H9 (cell line): Measurements from ENCODE around the gene ACAP3. TPM values are rescaled to one million over a fixed set of nuclear protein-coding genes. Genes with fewer than 3 reads are reported as not detected.

Experiments used
- DNase-seq: peaks from one replicate; pipeline ENCODE4 v3.0.0-alpha.2; 2017
- H2AFZ ChIP-seq: one replicate; pipeline ENCODE4 v1.6.1; 2013; ENCODE audit warnings: mild to moderate bottlenecking, low read length, control low read depth, moderate library complexity
- H2AK5ac ChIP-seq: 2 replicates; pipeline ENCODE4 v1.6.1; 2013; ENCODE audit warnings: low read length, control low read depth, mixed read lengths; ENCODE audit not compliant: insufficient read length
- H2BK120ac ChIP-seq: one replicate; pipeline ENCODE4 v1.6.1; 2013; ENCODE audit warnings: low read depth, mild to moderate bottlenecking, low read length, control low read depth, inconsistent platforms; ENCODE audit not compliant: poor library complexity, severe bottlenecking
- H2BK12ac ChIP-seq: 2 replicates; pipeline ENCODE4 v1.6.1; 2013; ENCODE audit warnings: low read length, control low read depth, mixed read lengths, low read depth; ENCODE audit not compliant: insufficient read length
- H2BK15ac ChIP-seq: 2 replicates; pipeline ENCODE4 v1.6.1; 2013; ENCODE audit warnings: low read depth, low read length, control low read depth
- H2BK20ac ChIP-seq: one replicate; pipeline ENCODE4 v1.6.1; 2013; ENCODE audit warnings: low read depth, mild to moderate bottlenecking, low read length, control low read depth, inconsistent platforms; ENCODE audit not compliant: poor library complexity, severe bottlenecking
- H2BK5ac ChIP-seq: 2 replicates; pipeline ENCODE4 v1.6.1; 2013; ENCODE audit warnings: low read length, control low read depth, mixed read lengths; ENCODE audit not compliant: insufficient read length
- H3K14ac ChIP-seq: 2 replicates; pipeline ENCODE4 v1.6.1; 2013; ENCODE audit warnings: low read length, control low read depth; ENCODE audit not compliant: insufficient read depth
- H3K18ac ChIP-seq: 2 replicates; pipeline ENCODE4 v1.6.1; 2013; ENCODE audit warnings: low read depth, mild to moderate bottlenecking, mixed read lengths, low read length, control low read depth; ENCODE audit not compliant: insufficient read length
- H3K23ac ChIP-seq: 2 replicates; pipeline ENCODE4 v1.6.1; 2013; ENCODE audit warnings: low read length, control low read depth, mixed read lengths, low read depth; ENCODE audit not compliant: insufficient read length
- H3K23me2 ChIP-seq: 2 replicates; pipeline ENCODE4 v1.6.1; 2013; ENCODE audit warnings: low read depth, mild to moderate bottlenecking, mixed read lengths, low read length, control low read depth; ENCODE audit not compliant: insufficient read length, poor library complexity, severe bottlenecking
- H3K27ac ChIP-seq: 2 replicates; pipeline ENCODE4 v1.5.1; 2013; ENCODE audit warnings: low read length, control low read depth, mixed read lengths, low read depth; ENCODE audit not compliant: insufficient read length
- H3K27me3 ChIP-seq: 2 replicates; pipeline ENCODE4 v1.6.1; 2013; ENCODE audit warnings: low read length, control low read depth, inconsistent platforms; ENCODE audit not compliant: insufficient read depth
- H3K4ac ChIP-seq: 2 replicates; pipeline ENCODE4 v1.6.1; 2013; ENCODE audit warnings: low read depth, mild to moderate bottlenecking, control low read depth, inconsistent platforms, low read length, moderate library complexity
- H3K4me1 ChIP-seq: 2 replicates; pipeline ENCODE4 v1.6.1; 2013; ENCODE audit warnings: low read length, control low read depth, inconsistent platforms; ENCODE audit not compliant: insufficient read depth
- H3K4me2 ChIP-seq: 2 replicates; pipeline ENCODE4 v1.6.1; 2013; ENCODE audit warnings: low read length, control low read depth, mixed read lengths; ENCODE audit not compliant: insufficient read length, insufficient read depth
- H3K56ac ChIP-seq: 2 replicates; pipeline ENCODE4 v1.6.1; 2013; ENCODE audit warnings: low read depth, mild to moderate bottlenecking, mixed read lengths, low read length, control low read depth; ENCODE audit not compliant: insufficient read length
- H3K79me1 ChIP-seq: 2 replicates; pipeline ENCODE4 v1.6.1; 2013; ENCODE audit warnings: low read depth, mild to moderate bottlenecking, moderate library complexity, low read length, control low read depth, inconsistent platforms; ENCODE audit not compliant: insufficient read depth, poor library complexity, severe bottlenecking
- H3K79me2 ChIP-seq: 2 replicates; pipeline ENCODE4 v1.6.1; 2013; ENCODE audit warnings: low read length, control low read depth, inconsistent platforms; ENCODE audit not compliant: insufficient read depth
- H3K9ac ChIP-seq: 2 replicates; pipeline ENCODE4 v1.6.1; 2013; ENCODE audit warnings: low read length, control low read depth, mixed read lengths; ENCODE audit not compliant: insufficient read length; ENCODE audit errors: extremely low read depth
- H3K9me3 ChIP-seq: one replicate; pipeline ENCODE4 v1.6.1; 2013; ENCODE audit warnings: low read depth, low read length, inconsistent platforms; ENCODE audit not compliant: control insufficient read depth
- H3T11ph ChIP-seq: one replicate; pipeline ENCODE4 v1.6.1; 2013; ENCODE audit warnings: mild to moderate bottlenecking, low read length, control low read depth, inconsistent platforms
- H4K20me1 ChIP-seq: one replicate; pipeline ENCODE4 v1.6.1; 2013; ENCODE audit not compliant: control insufficient read depth, insufficient read length, insufficient read depth
- H4K5ac ChIP-seq: 2 replicates; pipeline ENCODE4 v1.6.1; 2013; ENCODE audit warnings: low read depth, mild to moderate bottlenecking, mixed read lengths, low read length, control low read depth; ENCODE audit not compliant: insufficient read length
- H4K8ac ChIP-seq: replicated peaks from 2 replicates; pipeline ENCODE4 v1.6.1; 2013; ENCODE audit warnings: low read length, control low read depth, mixed read lengths, low read depth; ENCODE audit not compliant: insufficient read length
- H4K91ac ChIP-seq: 2 replicates; pipeline ENCODE4 v1.6.1; 2013; ENCODE audit warnings: low read depth, mild to moderate bottlenecking, moderate library complexity, mixed read lengths, low read length, control low read depth; ENCODE audit not compliant: insufficient read length
- H3K27ac Mint-ChIP-seq, 3 experiments: 2 replicates in 2 of 3; 3 replicates in 1 of 3; pipeline ENCODE4 v1.8.0; 2020 to 2021; ENCODE audit warnings: mixed read lengths in 3 of 3, mild to moderate bottlenecking in 1 of 3, moderate library complexity in 1 of 3
- H3K27me3 Mint-ChIP-seq: 2 replicates; pipeline ENCODE4 v1.8.0; 2021; ENCODE audit warnings: low read depth, mild to moderate bottlenecking, moderate library complexity, mixed read lengths
- H3K36me3 Mint-ChIP-seq, 3 experiments: 2 replicates in 2 of 3; 3 replicates in 1 of 3; pipeline ENCODE4 v1.8.0; 2020 to 2021; ENCODE audit warnings: low read depth in 3 of 3, mixed read lengths in 3 of 3; ENCODE audit not compliant: insufficient read depth in 1 of 3
- H3K4me1 Mint-ChIP-seq, 2 experiments: 2 replicates each; pipeline ENCODE4 v1.8.0; 2020; ENCODE audit warnings: mixed read lengths in 2 of 2
- H3K4me3 Mint-ChIP-seq, 2 experiments: 2 replicates in 1 of 2; 3 replicates in 1 of 2; pipeline ENCODE4 v1.8.0; 2020 to 2021; ENCODE audit warnings: mild to moderate bottlenecking in 2 of 2, mixed read lengths in 2 of 2, moderate library complexity in 1 of 2
- H3K9me3 Mint-ChIP-seq, 2 experiments: 2 replicates in 1 of 2; 3 replicates in 1 of 2; pipeline ENCODE4 v1.8.0; 2020; ENCODE audit warnings: mild to moderate bottlenecking in 2 of 2, mixed read lengths in 2 of 2, moderate library complexity in 1 of 2
- WGBS: extraction: QIAGEN DNeasy Blood & Tissue Kit; methylation state at CpG from one replicate; pipeline ENCODE4 v1.1.7; 2013; ENCODE audit warnings: missing lambda C conversion rate, low lambda C conversion rate, mixed read lengths; ENCODE audit not compliant: insufficient read length; ENCODE audit errors: extremely low coverage; 5-methylcytosine and 5-hydroxymethylcytosine counted together
- total RNA-seq: library from RNA; stranded (reverse); gene quantifications from 2 replicates; pipeline ENCODE4 v1.2.1, GENCODE V29; 2021
- TF ChIP-seq, protein P1 (sequence below): fragments of 200-600 bp; sonication (generic); conservative IDR thresholded peaks from 3 replicates; pipeline ENCODE4 v1.8.0; 2021; ENCODE audit warnings: antibody characterized with exemption, mild to moderate bottlenecking

The ACAP3 gene
- total RNA-seq, 1 experiment from 2014 or later, result 41.4 TPM

DNA sequence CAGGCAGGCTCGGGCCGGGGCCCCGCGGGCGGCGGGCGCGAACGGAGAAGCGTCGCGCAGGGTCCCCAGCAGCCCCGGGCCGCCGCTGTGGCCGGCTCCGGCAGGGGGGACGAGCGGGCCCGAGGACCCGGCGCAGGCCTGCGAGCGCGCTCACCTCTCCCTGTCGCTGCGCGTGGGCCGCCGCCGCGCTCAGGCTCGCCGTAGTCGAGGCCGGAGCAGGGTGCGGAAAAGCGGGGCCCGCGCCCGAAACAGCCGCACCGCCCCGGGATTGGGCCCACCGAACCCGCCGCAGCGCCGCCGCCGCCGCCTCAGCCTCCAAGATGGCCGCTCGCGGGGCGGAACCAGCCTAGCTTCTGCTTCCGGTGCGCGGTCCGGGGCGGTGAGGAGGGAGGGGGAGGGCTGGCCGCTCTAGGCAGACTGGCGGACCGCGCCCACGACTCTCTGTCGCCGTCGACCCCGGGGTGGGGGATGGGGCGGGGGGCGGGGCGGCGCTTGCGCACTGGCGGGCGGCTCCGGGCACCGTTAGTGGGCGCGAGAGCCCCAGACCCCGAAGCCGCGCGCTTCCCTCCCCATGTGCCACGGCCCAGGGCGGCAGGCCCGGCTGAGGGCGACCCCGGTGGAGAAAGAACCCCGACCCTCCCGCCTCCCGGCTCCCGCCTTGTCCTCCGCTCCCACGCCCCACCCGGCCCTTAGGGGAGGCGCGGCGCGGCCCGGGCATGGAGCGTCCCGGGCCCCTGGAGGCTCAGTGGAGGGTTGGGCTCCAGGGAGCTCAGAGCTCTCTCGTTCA is 34.0 kb downstream of the ACAP3 start, which contains the start of gene UBE2J2:
Gene UBE2J2 (minus strand): TSS at position 343 of the 787 bp plus-strand sequence. CDS start 5,862 bp downstream, outside the sequence.
- peaks cover 4% of the 10 kb centered on the region; the same call in 1 of the 2 replicates for H3K27me3 Mint-ChIP-seq
- WGBS, result no CpG with 5 or more reads among the region's 105 CpGs
- peaks cover 5% of the 10 kb centered on the region; the same call in 1 of the 2 replicates for H3K4me1 ChIP-seq
- no peak within 1 kb of the TSS for H4K91ac ChIP-seq
- H3K14ac ChIP-seq, result peak within 1 kb of the TSS; percentile 82
- H2BK15ac ChIP-seq, result no peak within 1 kb of the TSS
- H3K18ac ChIP-seq, result peak within 1 kb of the TSS; percentile 87
- TF ChIP-seq, protein P1, sequence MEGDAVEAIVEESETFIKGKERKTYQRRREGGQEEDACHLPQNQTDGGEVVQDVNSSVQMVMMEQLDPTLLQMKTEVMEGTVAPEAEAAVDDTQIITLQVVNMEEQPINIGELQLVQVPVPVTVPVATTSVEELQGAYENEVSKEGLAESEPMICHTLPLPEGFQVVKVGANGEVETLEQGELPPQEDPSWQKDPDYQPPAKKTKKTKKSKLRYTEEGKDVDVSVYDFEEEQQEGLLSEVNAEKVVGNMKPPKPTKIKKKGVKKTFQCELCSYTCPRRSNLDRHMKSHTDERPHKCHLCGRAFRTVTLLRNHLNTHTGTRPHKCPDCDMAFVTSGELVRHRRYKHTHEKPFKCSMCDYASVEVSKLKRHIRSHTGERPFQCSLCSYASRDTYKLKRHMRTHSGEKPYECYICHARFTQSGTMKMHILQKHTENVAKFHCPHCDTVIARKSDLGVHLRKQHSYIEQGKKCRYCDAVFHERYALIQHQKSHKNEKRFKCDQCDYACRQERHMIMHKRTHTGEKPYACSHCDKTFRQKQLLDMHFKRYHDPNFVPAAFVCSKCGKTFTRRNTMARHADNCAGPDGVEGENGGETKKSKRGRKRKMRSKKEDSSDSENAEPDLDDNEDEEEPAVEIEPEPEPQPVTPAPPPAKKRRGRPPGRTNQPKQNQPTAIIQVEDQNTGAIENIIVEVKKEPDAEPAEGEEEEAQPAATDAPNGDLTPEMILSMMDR, result no peak
- no peak within 1 kb of the TSS for H3K27ac ChIP-seq
- peak within 1 kb of the TSS; percentile 85 to 91 for H3K4me3 Mint-ChIP-seq
- peaks cover 21% of the 10 kb centered on the region for H3K79me1 ChIP-seq
- peaks cover 25% of the 10 kb centered on the region; the same call in 1 of the 2 replicates for H3K79me2 ChIP-seq
- peak within 1 kb of the TSS; percentile 77 for H3K9ac ChIP-seq
- no peaks in the 10 kb centered on the region for H3K27me3 ChIP-seq
- H2BK5ac ChIP-seq, result no peak within 1 kb of the TSS
- H2BK12ac ChIP-seq, result no peak within 1 kb of the TSS
- peak; percentile 93 for DNase-seq
- no peaks in the 10 kb centered on the region for H3K9me3 ChIP-seq
- no peak within 1 kb of the TSS for H2AK5ac ChIP-seq
- no peak within 1 kb of the TSS for H3K4ac ChIP-seq
- H3K4me1 Mint-ChIP-seq, result peaks cover 28 to 32% of the 10 kb centered on the region in 2 experiments
- no peak within 1 kb of the TSS for H2BK20ac ChIP-seq
- peaks cover 14% of the 10 kb centered on the region for H3K23me2 ChIP-seq
- no peak within 1 kb of the TSS for H2AFZ ChIP-seq
- no peak within 1 kb of the TSS for H4K8ac ChIP-seq
- H4K20me1 ChIP-seq, result peaks cover 2% of the 10 kb centered on the region
- no peak within 1 kb of the TSS for H3T11ph ChIP-seq
- no peak within 1 kb of the TSS for H3K23ac ChIP-seq
- H3K36me3 Mint-ChIP-seq, result peaks cover 11 to 29% (median 24%) of the 10 kb centered on the region in 3 experiments; a peak in 6 of 7 replicates
- no peak within 1 kb of the TSS for H2BK120ac ChIP-seq
- no peak within 1 kb of the TSS for H4K5ac ChIP-seq
- H3K27ac Mint-ChIP-seq, result peak within 1 kb of the TSS in 2 of 3 experiments; percentile 35 to 86; a peak in 5 of 7 replicates
- H3K56ac ChIP-seq, result no peak within 1 kb of the TSS
- peak within 1 kb of the TSS; percentile 59 for H3K4me2 ChIP-seq
- H3K9me3 Mint-ChIP-seq, result no peaks in the 10 kb centered on the region; a peak in 1 of 5 replicates
